Mesenchymal stem cell (in vitro differentiated cells and primary cell): Measurements from ENCODE around the gene MPZL1.
A peak's percentile ranks its signal among the peaks of the same experiment; 100 is the strongest.

Experiments
- DNase-seq: peaks from one replicate; pipeline ENCODE4 v3.0.0-alpha.2; 2013
- H2AFZ ChIP-seq: one replicate; pipeline ENCODE4 v1.6.1; 2013; ENCODE audit warnings: low read depth, mild to moderate bottlenecking, control low read depth, inconsistent platforms, low read length, moderate library complexity
- H2AK5ac ChIP-seq: 2 replicates; pipeline ENCODE4 v1.6.1; 2013; ENCODE audit warnings: low read length, moderate library complexity, mild to moderate bottlenecking, inconsistent platforms; ENCODE audit not compliant: severe bottlenecking
- H2BK120ac ChIP-seq: one replicate; pipeline ENCODE4 v1.6.1; 2013; ENCODE audit warnings: low read depth, mild to moderate bottlenecking, inconsistent platforms, low read length, moderate library complexity
- H2BK12ac ChIP-seq, 2 experiments: one replicate each; pipeline ENCODE4 v1.6.1; 2013; ENCODE audit warnings: inconsistent platforms in 2 of 2, low read length in 2 of 2, mild to moderate bottlenecking in 2 of 2, moderate library complexity in 2 of 2, control low read depth in 1 of 2
- H2BK15ac ChIP-seq: one replicate; pipeline ENCODE4 v1.6.1; 2013; ENCODE audit warnings: mild to moderate bottlenecking, low read depth, inconsistent platforms; ENCODE audit not compliant: poor library complexity, severe bottlenecking
- H2BK5ac ChIP-seq: 2 replicates; pipeline ENCODE4 v1.6.1; 2013; ENCODE audit warnings: low read depth, mild to moderate bottlenecking, low read length, control low read depth, inconsistent platforms; ENCODE audit not compliant: poor library complexity, severe bottlenecking
- H3K14ac ChIP-seq, 2 experiments: one replicate each; pipeline ENCODE4 v1.6.1; 2013; ENCODE audit warnings: inconsistent platforms in 2 of 2, low read length in 2 of 2, control low read depth in 1 of 2, mild to moderate bottlenecking in 1 of 2, moderate library complexity in 1 of 2
- H3K18ac ChIP-seq, 2 experiments: one replicate each; pipeline ENCODE4 v1.6.1; 2013; ENCODE audit warnings: inconsistent platforms in 2 of 2, low read length in 2 of 2, control low read depth in 1 of 2, low read depth in 1 of 2, mild to moderate bottlenecking in 1 of 2
- H3K23ac ChIP-seq, 2 experiments: one replicate each; pipeline ENCODE4 v1.6.1; 2013; ENCODE audit warnings: inconsistent platforms in 2 of 2, low read length in 2 of 2, mild to moderate bottlenecking in 2 of 2, moderate library complexity in 2 of 2, control low read depth in 1 of 2
- H3K27ac ChIP-seq: 2 replicates; pipeline ENCODE4 v1.5.1; 2013; ENCODE audit warnings: mild to moderate bottlenecking, moderate library complexity, low read length, control low read depth, inconsistent platforms; ENCODE audit not compliant: poor library complexity, severe bottlenecking
- H3K27me3 ChIP-seq, 2 experiments: 2 replicates each; pipeline versions ENCODE4 v1.6.1 to v1.7.0; 2013; ENCODE audit warnings: low read length in 2 of 2, mild to moderate bottlenecking in 2 of 2, moderate library complexity in 2 of 2, control low read depth in 1 of 2, inconsistent platforms in 1 of 2; ENCODE audit not compliant: control insufficient read depth in 1 of 2, insufficient read depth in 1 of 2
- H3K36me3 ChIP-seq, 2 experiments: 2 replicates each; pipeline versions ENCODE4 v1.6.1 to v1.7.0; 2013; ENCODE audit warnings: low read length in 2 of 2, control low read depth in 1 of 2, inconsistent platforms in 1 of 2, low read depth in 1 of 2, mild to moderate bottlenecking in 1 of 2; ENCODE audit not compliant: insufficient read depth in 2 of 2, control insufficient read depth in 1 of 2
- H3K4ac ChIP-seq, 2 experiments: one replicate each; pipeline ENCODE4 v1.6.1; 2013; ENCODE audit warnings: inconsistent platforms in 2 of 2, low read length in 2 of 2, mild to moderate bottlenecking in 2 of 2, moderate library complexity in 2 of 2, control low read depth in 1 of 2, low read depth in 1 of 2
- H3K4me1 ChIP-seq: 2 replicates; pipeline ENCODE4 v1.6.1; 2013; ENCODE audit warnings: low read depth, low read length, control low read depth; ENCODE audit not compliant: control insufficient read depth, insufficient read depth
- H3K4me2 ChIP-seq: 2 replicates; pipeline ENCODE4 v1.6.1; 2013; ENCODE audit warnings: low read length, mild to moderate bottlenecking, inconsistent platforms; ENCODE audit not compliant: poor library complexity, severe bottlenecking
- H3K4me3 ChIP-seq, 2 experiments: 2 replicates each; pipeline versions ENCODE4 v1.5.1 to v1.7.0; 2013; ENCODE audit warnings: low read length in 2 of 2, mild to moderate bottlenecking in 2 of 2, control low read depth in 1 of 2, low read depth in 1 of 2; ENCODE audit not compliant: insufficient read depth in 1 of 2
- H3K79me1 ChIP-seq: replicated peaks from 2 replicates; pipeline ENCODE4 v1.6.1; 2013; ENCODE audit warnings: mild to moderate bottlenecking, control low read depth, low read length, inconsistent platforms; ENCODE audit not compliant: poor library complexity, severe bottlenecking
- H3K9ac ChIP-seq: 2 replicates; pipeline ENCODE4 v1.7.0; 2013; ENCODE audit warnings: mild to moderate bottlenecking, low read length, moderate library complexity
- H3K9me3 ChIP-seq: 2 replicates; pipeline ENCODE4 v1.7.0; 2013; ENCODE audit warnings: mild to moderate bottlenecking, low read length; ENCODE audit not compliant: control insufficient read depth
- H4K8ac ChIP-seq: one replicate; pipeline ENCODE4 v1.6.1; 2013; ENCODE audit warnings: inconsistent platforms, mild to moderate bottlenecking, low read length, moderate library complexity
- H4K91ac ChIP-seq: one replicate; pipeline ENCODE4 v1.6.1; 2013; ENCODE audit warnings: mild to moderate bottlenecking, low read length, inconsistent platforms
- WGBS: methylation state at CpG from one replicate; pipeline ENCODE4 v1.1.7; 2013; ENCODE audit warnings: mixed read lengths; 5-methylcytosine and 5-hydroxymethylcytosine counted together

MPZL1 gene

DNA sequence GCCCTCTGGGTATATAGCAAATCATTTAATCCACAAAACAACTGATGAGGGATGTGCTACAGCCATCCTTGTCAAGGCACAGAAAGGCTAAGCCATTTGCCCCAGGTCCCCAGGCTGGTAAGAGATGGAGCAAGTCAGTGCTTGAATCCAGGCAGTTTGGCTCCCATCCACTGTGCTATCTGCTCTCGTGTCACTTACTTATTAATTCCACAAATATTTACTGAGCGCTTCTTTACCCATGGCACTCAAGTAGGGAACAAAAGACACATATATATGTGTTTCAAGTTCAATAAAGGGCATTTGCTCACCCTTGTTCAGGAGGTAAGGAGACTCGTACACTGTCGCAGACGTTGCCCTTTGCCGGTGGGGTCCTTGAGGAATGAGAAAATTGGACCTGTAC, 38.6 kb upstream of the MPZL1 start:
- DNase-seq: no peak
- no peaks in the 10 kb centered on the region for H3K27me3 ChIP-seq
- no peak overlapping the region for H2AK5ac ChIP-seq
- H3K27ac ChIP-seq: no peak overlapping the region
- H3K4ac ChIP-seq: no peak overlapping the region
- no peak overlapping the region for H3K23ac ChIP-seq
- WGBS: over 99% methylated on average over 6 of the region's 6 CpGs
- H3K4me2 ChIP-seq: no peak overlapping the region
- H3K4me1 ChIP-seq: peaks cover 7% of the 10 kb centered on the region
- no peak overlapping the region for H2BK5ac ChIP-seq
- H3K4me3 ChIP-seq: no peak overlapping the region
- H3K79me1 ChIP-seq: no peaks in the 10 kb centered on the region
- no peak overlapping the region for H3K9ac ChIP-seq
- no peak overlapping the region for H2BK120ac ChIP-seq
- H3K36me3 ChIP-seq: no peaks in the 10 kb centered on the region
- H3K14ac ChIP-seq: no peak overlapping the region
- H4K91ac ChIP-seq: no peak overlapping the region
- no peaks in the 10 kb centered on the region for H3K9me3 ChIP-seq
- no peak overlapping the region for H2BK12ac ChIP-seq
- H2BK15ac ChIP-seq: no peak overlapping the region
- H3K18ac ChIP-seq: no peak overlapping the region
- H2AFZ ChIP-seq: no peak overlapping the region
- H4K8ac ChIP-seq: no peak overlapping the region

DNA sequence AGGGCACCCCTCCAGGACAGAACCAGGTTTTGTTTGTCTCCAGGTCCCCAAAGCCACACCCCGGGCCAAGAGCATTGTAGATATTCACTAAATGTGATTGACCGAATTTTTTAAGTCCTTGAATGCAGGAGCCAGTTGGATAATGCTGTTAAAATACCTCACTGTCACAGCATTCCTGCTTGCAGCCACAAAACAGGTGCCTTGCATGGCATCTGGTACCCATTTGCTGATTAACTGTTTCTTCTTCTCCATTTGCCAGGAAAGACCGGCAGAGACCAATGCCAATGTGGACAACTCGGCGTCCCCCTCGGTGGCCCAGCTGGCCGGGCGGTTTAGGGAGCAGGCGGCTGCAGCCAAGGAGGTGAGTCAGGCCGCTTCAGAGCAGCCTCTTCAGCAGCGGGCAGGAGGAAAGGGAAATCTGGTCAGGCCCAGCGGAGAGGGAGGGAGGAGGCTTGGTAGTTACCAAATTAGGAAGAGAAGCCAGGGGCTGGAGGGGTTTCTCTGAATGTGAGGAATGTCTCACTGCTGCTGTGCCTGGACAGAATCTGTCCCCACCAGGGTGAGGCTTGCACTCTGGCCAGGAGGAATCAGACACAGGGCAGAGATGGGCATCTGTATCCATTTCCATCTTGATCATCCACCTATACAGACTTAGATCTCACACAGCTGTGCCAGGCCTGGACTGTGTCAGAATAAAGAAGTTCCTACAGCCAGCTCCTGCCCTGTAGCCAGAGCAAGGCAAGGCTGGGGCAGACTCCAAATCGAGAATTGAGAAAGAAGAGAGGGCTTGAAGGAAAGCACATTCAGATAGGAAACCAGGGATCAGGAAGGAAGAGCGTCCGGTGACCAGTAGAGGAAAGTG, 37.9 kb upstream of the MPZL1 start:
- WGBS: 27% methylated on average over 15 of the region's 15 CpGs

DNA sequence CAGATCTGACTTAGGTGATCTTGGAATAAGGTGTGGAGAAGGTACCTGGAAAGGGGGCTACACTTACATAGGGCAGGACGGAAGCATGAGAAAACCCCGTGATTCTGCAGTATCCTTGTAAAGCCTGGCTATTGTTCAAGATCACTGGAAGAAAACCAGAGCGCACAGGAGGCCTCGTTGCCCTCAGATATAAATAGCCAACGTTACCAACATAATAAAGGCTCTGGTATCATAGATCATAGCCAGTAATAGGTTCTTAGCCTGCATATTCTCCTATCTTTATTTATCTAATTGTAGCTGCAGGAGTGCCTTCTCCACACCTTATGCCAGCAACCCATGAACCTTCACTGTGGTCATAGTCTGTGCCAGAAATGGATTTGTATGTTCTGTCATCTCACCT, 35.9 kb upstream of the MPZL1 start:
- Histone ChIP-seq H3K36me3 (no peaks in the 10 kb centered on the region), H3K4me3 (no peak overlapping the region), H3K79me1 (no peaks in the 10 kb centered on the region), H3K14ac (no peak overlapping the region), H2BK120ac (no peak overlapping the region), H3K4me2 (no peak overlapping the region), H3K9ac (no peak overlapping the region), H3K27ac (no peak overlapping the region), H2BK15ac (no peak overlapping the region), H3K27me3 (peaks cover 0 to 5% of the 10 kb centered on the region in 2 experiments), H3K4ac (no peak overlapping the region), H2BK5ac (no peak overlapping the region), H3K18ac (no peak overlapping the region), H2AFZ (no peak overlapping the region), H3K4me1 (peaks cover 7% of the 10 kb centered on the region), H4K91ac (no peak overlapping the region), H3K9me3 (no peaks in the 10 kb centered on the region), H2AK5ac (no peak overlapping the region), H2BK12ac (no peak overlapping the region), H4K8ac (no peak overlapping the region), H3K23ac (no peak overlapping the region)
- no peak for DNase-seq
- 98% methylated on average over 4 of the region's 5 CpGs for WGBS

More for the DNA sequence above, 37.9 kb upstream of the MPZL1 start:
- no peak overlapping the region for H2AK5ac ChIP-seq
- H3K18ac ChIP-seq: peak overlapping the region in 1 of 2 experiments; percentile 57
- H4K91ac ChIP-seq: no peak overlapping the region
- no peak overlapping the region for H2AFZ ChIP-seq
- H2BK15ac ChIP-seq: no peak overlapping the region
- H2BK12ac ChIP-seq: peak overlapping the region in 1 of 2 experiments; percentile 19
- H3K4me2 ChIP-seq: peak overlapping the region; percentile 19
- H3K36me3 ChIP-seq: no peaks in the 10 kb centered on the region
- no peak overlapping the region for H2BK5ac ChIP-seq
- H3K23ac ChIP-seq: no peak overlapping the region
- peak; percentile 61 for DNase-seq
- H3K4me1 ChIP-seq: peaks cover 7% of the 10 kb centered on the region
- H3K27me3 ChIP-seq: no peaks in the 10 kb centered on the region
- H3K14ac ChIP-seq: no peak overlapping the region
- H3K9ac ChIP-seq: no peak overlapping the region
- no peak overlapping the region for H3K4ac ChIP-seq
- no peak overlapping the region for H3K4me3 ChIP-seq
- no peaks in the 10 kb centered on the region for H3K79me1 ChIP-seq
- no peak overlapping the region for H3K27ac ChIP-seq
- peak overlapping the region; percentile 35 for H4K8ac ChIP-seq
- H3K9me3 ChIP-seq: no peaks in the 10 kb centered on the region
- H2BK120ac ChIP-seq: no peak overlapping the region

DNA sequence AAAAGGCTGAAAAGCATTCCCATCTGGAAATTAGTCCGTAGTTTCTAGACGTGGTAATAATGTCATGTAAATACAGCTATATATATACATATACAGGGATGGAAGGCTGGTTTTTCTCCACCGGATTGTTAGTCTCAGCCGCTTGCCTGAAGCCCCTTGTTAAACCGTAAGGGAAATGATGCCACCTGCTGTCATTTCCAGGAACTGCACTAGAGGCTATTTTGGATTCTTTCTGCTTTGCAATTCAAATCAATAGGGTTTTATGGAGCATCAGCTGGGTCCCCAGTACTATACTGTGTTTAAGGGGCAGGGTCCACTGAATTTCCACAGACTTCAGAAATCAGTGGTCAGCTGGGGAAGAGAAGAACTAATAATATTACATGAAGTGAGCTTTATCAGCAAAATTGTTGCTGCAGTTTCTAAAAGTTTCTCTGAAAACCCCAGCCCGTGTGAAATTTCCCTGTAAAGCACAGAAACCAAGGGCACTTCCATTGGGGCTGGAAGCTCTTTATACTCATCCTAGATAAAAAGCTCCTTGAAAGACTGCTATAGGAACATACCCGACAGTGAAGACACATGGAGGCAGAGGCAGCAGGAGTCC, 33.8 kb upstream of the MPZL1 start:
- WGBS: 37% methylated on average over 5 of the region's 7 CpGs
- Histone ChIP-seq H3K27ac (no peak overlapping the region), H2AK5ac (no peak overlapping the region), H2BK120ac (no peak overlapping the region), H3K9me3 (no peaks in the 10 kb centered on the region), H3K14ac (no peak overlapping the region), H3K36me3 (no peaks in the 10 kb centered on the region), H4K91ac (no peak overlapping the region), H2BK15ac (no peak overlapping the region), H2BK12ac (no peak overlapping the region), H3K4me1 (peaks cover 7% of the 10 kb centered on the region), H3K79me1 (no peaks in the 10 kb centered on the region), H3K18ac (no peak overlapping the region), H3K23ac (no peak overlapping the region), H4K8ac (no peak overlapping the region), H3K4ac (no peak overlapping the region), H3K4me3 (no peak overlapping the region), H2AFZ (no peak overlapping the region), H3K27me3 (peaks cover 0 to 26% of the 10 kb centered on the region in 2 experiments), H3K4me2 (no peak overlapping the region), H2BK5ac (no peak overlapping the region), H3K9ac (peak overlapping the region; percentile 1)
- DNase-seq: peak; percentile 80
